GM10248 (cell line): Measurements from ENCODE around the gene HIBCH.
"Not testable (repeated sequence)": the region's sequence is repeated elsewhere in the genome, so short reads cannot be mapped to it uniquely, and the experiment has no call there.

Experiments used
- CTCF ChIA-PET: fragments of 300-600 bp; sonication (Branson Sonifier 250); formaldehyde crosslinking; extraction: SDS; loops from one replicate; lab custom pipeline; 2021; ENCODE audit warnings: antibody characterized with exemption; lab: Yijun Ruan, JAX
- POLR2A ChIA-PET: fragments of 350-650 bp; sonication (Branson Sonifier 250); formaldehyde crosslinking; extraction: SDS; loops from one replicate; lab custom pipeline; 2020; ENCODE audit warnings: antibody characterized with exemption; lab: Yijun Ruan, JAX
- DNase-seq: peaks from one replicate; pipeline ENCODE4 v3.0.0; 2012; ENCODE audit errors: extremely low spot score
- CTCF ChIP-seq: IDR thresholded peaks from 2 replicates; pipeline ENCODE4 v1.5.1; 2012; ENCODE audit warnings: mild to moderate bottlenecking, low read depth; ENCODE audit errors: extremely low read depth, missing control alignments, control extremely low read depth

The HIBCH gene

GRCh38 chr2:190301032-190301431 lies 18.6 kb downstream of the HIBCH start:
- TF ChIP-seq CTCF: no peak
- no peak for DNase-seq
- ChIA-PET POLR2A (interaction anchor here (0.5 kb wide), 1 partner anchor 659 kb away, joined by 3 read pairs; no protein-coding TSS in a partner anchor), CTCF (interaction anchor here (1.1 to 1.7 kb wide), 2 partner anchors 8 to 20 kb away, joined by 3 to 6 read pairs; no protein-coding TSS in a partner anchor)

- ChIA-PET POLR2A (interaction anchor here (0.6 kb wide), 1 partner anchor 23 kb away, joined by 3 read pairs; no protein-coding TSS in a partner anchor), CTCF (interaction anchor here (1.2 kb wide), 1 partner anchor 13 kb away, joined by 3 read pairs; no protein-coding TSS in a partner anchor)
- DNase-seq: not testable (repeated sequence)
These were observed 21.7 kb downstream of the HIBCH start for GRCh38 chr2:190297880-190298279.

- POLR2A ChIA-PET: no interaction called here
- no peak for TF ChIP-seq CTCF
- DNase-seq: no peak
- CTCF ChIA-PET: interaction anchor here (0.5 kb wide), 1 partner anchor 729 kb away, joined by 3 read pairs; no protein-coding TSS in a partner anchor
These were observed 35.8 kb downstream of the HIBCH start for GRCh38 chr2:190283783-190284182.

- no peak for DNase-seq
- no peak for TF ChIP-seq CTCF
- POLR2A ChIA-PET: no interaction called here
- CTCF ChIA-PET: interaction anchor here (1.2 to 1.4 kb wide), 3 partner anchors 9 to 159 kb away, joined by 3 to 6 read pairs (median 3); no protein-coding TSS in a partner anchor
These were observed 38.9 kb downstream of the HIBCH start for GRCh38 chr2:190280565-190281350.

- CTCF ChIA-PET: interaction anchor here (1.4 to 2.6 kb wide), 4 partner anchors 11 to 190 kb away, joined by 3 to 10 read pairs (median 6); a partner anchor contains a TSS
- DNase-seq, POLR2A ChIA-PET: not testable (repeated sequence)
These were observed 40.1 kb downstream of the HIBCH start for GRCh38 chr2:190279256-190280134.

GRCh38 chr2:190277234-190278112 lies 42.2 kb downstream of the HIBCH start:
- CTCF ChIA-PET: interaction anchor here (1.4 to 2.6 kb wide), 9 partner anchors 8 to 194 kb away, joined by 4 to 10 read pairs (median 6); partner anchors contain the start of gene INPP1
- TF ChIP-seq CTCF: no peak
- POLR2A ChIA-PET: no interaction called here
- no peak for DNase-seq
